Jurkat, Clone E6-1 (cell line): ENCODE measurements around the gene STPG3. TPM values are rescaled to one million over a fixed set of nuclear protein-coding genes. Genes with fewer than 3 reads are reported as not detected.
A peak's percentile ranks its signal among the peaks of the same experiment; 100 is the strongest.

Experiments used
- DNase-seq: peaks from one replicate; pipeline ENCODE4 v3.0.0-alpha.2; 2011; ENCODE audit warnings: low read depth, low spot score
- H3K4me3 ChIP-seq: 2 replicates; pipeline ENCODE4 v1.5.1; 2011; ENCODE audit warnings: mild to moderate bottlenecking, low read length, control low read depth, moderate library complexity
- polyA plus RNA-seq: library from polyadenylated mRNA; unstranded; fragments of >200 nt; gene quantifications from one replicate; pipeline ENCODE4 v1.2.1, GENCODE V29; 2012; ENCODE audit warnings: missing spikeins; ENCODE audit not compliant: insufficient read length, insufficient read depth

The STPG3 gene
- polyA plus RNA-seq = 3.5 TPM

DNA sequence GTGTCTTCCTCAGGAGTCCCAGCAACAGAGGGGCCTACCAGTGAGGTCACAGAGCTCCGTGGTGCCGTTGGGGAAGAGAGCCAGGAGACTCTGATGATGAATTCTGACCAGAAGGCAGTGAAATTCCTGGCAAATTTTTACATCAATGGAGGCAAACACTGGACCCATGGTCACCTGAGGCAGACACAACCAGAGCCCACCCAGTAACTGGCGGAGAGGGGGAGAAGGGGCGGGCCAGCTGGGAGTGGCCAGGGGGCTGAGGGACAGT is at the start of gene STPG3:
Gene STPG3 (plus strand): TSS at position 93 of the 268 bp plus-strand sequence. CDS start 1 bp downstream, at position 94.
- DNase-seq = no peak
- H3K4me3 ChIP-seq = no peak within 1 kb of the TSS

DNA sequence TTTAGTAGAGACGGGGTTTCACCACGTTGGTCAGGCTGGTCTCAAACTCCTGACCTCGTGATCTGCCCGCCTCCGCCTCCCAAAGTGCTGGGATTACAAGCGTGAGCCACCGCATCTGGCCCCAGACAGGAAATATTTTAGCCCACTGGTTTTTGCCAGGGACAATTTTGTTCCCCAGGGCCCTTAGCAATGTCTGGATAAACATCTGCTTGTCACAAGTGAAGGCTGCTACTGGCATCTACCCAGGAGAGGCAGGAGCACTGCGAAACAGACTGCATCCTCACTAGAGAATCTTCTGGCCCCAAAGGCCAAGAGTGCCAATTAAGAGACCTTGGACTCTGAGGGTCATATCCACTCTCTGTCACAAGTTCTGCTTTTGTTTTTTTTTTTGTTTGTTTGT is 48.1 kb upstream of the STPG3 start:
- no peak overlapping the region for H3K4me3 ChIP-seq

DNA sequence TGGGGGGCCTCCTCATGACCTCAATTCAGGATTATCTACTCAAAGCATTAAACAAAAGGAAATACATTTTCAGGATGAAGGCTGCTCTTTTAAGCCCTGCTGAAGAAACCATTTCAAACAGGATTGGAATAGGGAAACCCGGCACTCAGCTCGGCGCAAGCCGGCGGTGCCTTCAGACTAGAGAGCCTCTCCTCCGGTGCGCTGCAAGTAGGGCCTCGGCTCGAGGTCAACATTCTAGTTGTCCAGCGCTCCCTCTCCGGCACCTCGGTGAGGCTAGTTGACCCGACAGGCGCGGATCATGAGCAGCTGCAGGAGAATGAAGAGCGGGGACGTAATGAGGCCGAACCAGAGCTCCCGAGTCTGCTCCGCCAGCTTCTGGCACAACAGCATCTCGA is 46.4 kb upstream of the STPG3 start:
- no peak for DNase-seq

More for the DNA sequence above, 48.1 kb upstream of the STPG3 start:
- no peak for DNase-seq

DNA sequence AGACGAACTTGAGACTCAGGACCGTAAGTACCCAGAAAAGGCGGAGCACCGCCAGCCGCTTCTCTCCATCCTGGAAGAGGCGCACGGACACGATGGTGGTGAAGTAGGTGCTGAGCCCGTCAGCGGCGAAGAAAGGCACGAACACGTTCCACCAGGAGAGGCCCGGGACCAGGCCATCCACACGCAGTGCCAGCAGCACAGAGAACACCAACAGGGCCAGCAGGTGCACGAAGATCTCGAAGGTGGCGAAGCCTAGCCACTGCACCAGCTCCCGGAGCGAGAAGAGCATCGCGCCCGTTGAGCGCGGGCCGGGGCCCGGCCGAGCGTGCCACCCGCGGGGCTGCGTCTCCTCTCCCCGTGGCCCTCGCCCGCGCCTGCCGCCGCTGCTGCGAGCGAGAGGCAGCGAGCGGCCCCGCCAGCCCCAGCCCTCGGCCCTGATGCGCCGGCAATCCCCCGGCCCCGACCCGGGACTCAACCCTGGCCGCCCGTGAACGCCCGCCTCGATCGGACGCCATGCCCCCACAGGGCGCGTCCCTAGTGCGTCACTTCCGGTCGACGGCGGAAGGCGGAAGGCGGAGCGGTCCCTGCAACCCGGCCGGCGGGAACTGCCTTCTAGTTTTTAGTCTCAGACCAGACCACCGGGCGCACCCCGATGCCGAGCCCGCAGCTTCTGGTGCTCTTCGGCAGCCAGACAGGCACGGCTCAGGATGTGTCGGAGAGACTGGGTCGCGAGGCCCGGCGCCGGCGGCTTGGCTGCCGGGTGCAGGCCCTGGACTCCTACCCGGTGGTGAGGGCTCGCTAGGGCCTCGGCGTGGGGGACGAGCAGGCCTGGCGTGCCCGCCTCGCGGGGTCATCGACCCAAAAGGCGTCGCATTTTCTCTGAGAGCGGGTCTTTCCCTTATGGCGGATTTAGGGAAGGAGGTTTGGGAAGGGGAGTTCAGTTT is 45.7 kb upstream of the STPG3 start, which contains the start of the genes NDOR1 and TMEM203:
Gene NDOR1 (plus strand): TSS at position 575 of the 944 bp plus-strand sequence. CDS start 78 bp downstream, at position 653.
Gene TMEM203 (minus strand): TSS at position 523 of the 944 bp plus-strand sequence. CDS start 234 bp downstream, at position 289.
- peak; percentile 70 for DNase-seq

More for the DNA sequence above, 46.4 kb upstream of the STPG3 start:
- peak overlapping the region; percentile 69 for H3K4me3 ChIP-seq

DNA sequence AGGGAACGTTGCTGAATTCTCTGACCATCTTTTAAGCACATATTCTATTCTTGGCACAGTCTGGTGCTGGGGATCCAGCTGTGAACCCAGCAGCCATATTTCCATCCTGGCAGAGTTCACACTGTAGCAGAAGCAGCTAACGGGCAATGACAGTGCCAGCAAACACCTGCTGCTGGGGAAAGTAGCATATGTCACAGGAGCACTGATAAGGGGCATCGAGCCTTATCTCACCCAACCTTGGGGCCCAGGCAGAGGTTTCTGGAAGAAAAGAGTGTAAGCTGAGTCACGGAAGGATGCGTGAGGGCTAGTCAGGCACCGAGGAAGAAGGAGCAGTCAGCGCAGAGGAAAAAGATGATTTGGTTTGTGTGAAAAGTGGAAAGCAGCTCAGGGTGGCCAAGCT is 44.5 kb upstream of the STPG3 start:
- no peak for DNase-seq
- H3K4me3 ChIP-seq = peak overlapping the region; percentile 69

More for the DNA sequence above, 45.7 kb upstream of the STPG3 start, which contains the start of the genes NDOR1 and TMEM203:
- peak within 1 kb of the TSS; percentile 69 for H3K4me3 ChIP-seq

DNA sequence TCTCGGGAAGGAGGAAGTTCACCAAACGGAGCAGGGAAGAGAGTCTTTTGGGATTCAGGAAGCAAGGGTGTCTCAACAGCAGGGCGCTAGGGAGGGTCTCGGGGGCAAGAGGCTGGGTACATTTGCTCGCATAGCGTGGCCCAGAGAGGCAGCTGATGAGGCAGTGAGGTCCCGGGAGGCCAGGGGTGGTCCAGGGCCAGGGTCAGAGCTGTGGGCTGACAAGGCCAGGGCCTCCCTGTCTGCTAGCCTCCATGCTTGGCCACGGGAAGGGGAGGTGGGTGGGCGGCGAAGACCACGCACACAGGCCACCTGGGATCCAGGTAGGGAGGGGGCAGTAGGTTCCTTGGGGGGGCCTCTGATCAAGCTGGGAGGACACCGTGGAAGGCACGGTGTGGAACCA is 39.6 kb upstream of the STPG3 start:
- H3K4me3 ChIP-seq = no peak overlapping the region
- DNase-seq = no peak

DNA sequence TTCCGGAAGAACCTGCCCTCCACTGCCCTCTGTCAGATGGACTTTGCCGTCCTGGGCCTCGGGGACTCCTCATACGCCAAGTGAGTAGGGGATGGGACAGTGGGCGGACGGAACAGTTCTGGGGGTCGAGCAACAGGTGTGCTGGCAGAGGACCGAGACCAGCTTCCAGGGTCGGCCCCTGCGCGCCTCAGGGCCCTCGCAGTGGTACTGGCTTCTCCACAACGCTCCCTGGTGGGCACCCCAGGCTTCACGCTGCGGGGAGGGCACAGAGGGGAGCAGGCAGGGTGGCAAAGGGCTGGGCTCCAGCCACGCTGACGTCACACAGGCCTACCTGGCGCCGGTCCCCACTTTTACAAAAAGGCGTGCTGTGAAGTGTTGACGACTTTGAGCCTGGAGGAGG is 38.6 kb upstream of the STPG3 start:
- no peak overlapping the region for H3K4me3 ChIP-seq
- no peak for DNase-seq

DNA sequence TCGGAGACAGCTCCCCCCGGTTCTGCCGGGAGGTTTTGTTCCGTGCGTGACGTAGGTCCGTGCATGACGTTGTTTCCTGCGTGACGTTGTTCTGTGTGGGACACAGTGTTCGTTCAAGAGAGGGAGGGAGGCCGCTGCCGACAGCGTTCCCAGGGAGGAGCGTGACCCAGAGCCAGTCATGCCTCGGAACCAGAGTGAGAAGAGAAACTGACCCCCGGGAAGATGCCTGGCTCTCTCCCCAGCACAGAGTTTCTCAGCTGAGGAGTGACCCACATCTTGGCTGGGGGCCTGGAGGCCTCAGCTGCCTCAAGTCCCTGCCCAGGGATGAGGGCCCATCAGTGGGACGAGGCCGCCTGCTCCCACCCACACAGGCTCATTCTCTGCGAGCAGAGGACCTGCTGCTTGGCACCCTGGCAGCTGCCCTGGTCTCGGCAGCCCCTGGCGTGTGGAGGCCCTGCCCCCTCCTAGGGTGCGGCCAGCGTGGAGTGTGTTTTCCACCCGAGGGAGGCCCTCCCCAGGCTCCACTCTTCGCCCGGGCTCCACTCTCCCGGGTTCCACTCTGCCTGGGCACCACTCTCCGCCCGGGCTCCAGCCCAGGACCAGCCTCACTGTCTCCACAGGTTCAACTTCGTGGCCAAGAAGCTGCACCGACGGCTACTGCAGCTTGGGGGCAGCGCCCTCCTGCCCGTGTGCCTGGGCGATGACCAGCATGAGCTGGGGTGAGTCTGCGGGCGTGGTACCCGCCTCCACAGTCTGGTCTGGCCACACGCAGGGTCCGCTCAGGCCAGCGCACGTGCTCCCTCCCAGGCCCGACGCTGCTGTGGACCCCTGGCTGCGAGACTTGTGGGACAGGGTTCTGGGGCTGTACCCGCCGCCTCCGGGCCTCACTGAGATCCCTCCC is 37.7 kb upstream of the STPG3 start:
- DNase-seq = no peak
- H3K4me3 ChIP-seq = no peak overlapping the region

DNA sequence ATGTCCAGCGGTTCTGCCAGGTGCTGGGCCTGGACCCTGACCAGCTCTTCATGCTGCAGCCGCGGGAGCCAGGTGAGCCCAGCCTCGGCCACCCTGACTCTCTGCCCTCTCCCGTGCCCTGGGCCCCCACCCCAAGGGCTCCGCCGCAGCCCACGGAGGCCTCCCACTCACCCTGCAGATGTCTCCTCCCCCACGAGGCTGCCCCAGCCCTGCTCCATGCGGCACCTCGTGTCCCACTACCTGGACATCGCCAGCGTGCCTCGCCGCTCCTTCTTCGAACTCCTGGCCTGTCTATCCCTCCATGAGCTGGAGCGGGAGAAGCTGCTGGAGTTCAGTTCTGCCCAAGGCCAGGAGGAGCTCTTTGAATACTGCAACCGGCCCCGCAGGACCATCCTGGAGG is 36.5 kb upstream of the STPG3 start:
- DNase-seq = no peak
- no peak overlapping the region for H3K4me3 ChIP-seq

DNA sequence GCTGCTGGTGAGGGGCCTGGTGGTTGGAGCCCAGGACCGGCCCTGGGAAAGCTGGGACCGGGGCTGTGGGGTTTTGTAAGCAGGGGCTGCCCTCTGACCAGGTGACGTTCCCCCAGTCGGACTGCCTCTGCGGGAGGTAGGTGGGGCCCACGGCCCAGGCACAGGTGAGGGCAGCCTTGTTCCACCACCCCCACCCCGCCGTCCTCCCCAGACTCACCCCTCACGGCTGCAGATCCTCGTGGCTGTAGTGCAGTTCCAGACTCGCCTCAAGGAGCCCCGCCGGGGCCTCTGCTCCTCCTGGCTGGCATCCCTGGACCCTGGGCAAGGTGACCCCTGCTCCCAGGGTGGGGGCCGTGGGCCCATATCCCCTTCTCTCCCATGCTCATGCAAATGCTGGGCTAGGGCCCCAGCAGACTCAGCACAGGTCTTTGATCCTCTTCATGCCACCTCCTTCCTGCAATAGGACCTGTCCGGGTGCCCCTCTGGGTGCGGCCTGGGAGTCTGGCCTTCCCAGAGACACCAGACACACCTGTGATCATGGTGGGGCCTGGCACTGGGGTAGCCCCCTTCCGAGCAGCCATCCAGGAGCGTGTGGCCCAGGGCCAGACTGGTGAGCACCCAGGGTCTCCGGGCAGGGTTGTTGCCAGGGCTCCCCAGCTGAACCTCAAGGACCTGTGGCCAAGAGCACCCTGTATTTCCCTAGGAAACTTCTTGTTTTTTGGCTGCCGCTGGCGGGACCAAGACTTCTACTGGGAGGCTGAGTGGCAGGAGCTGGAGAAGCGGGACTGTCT is 35.7 kb upstream of the STPG3 start:
- no peak overlapping the region for H3K4me3 ChIP-seq
- DNase-seq = no peak

DNA sequence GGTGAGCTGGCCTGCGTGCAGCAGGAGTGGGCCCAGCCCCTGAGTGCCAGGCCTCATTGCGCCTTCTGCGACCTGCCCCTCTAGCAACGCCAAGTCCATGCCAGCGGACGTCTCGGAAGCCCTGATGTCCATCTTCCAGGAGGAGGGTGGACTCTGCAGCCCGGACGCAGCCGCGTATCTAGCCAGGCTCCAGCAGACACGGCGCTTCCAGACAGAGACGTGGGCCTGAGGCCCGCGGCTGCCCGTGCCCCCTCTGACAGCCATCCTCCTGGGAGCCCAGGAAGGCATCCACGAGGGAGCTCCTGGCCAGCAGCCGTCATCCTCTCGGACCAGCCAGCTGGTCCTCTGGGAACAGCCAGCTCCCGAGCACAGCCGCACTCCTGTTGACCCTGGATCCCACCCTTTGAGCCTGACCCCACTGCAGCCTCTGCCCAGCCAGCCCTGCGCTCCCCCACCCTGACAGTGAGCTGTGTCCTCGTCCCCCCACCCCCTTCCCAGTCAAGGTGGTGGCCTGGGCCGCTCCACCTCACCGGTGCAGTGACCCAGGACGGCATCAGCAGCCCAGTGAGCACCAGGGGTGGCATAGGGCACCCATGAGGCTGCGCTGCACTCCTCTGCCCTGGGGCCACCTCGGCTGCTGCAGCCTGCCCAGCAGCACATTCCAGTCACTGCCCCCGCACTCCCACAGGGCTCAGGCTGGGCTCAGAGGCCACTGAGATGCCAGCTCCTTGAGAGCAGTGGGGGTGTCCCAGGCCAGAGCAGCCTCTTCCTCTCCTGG is 34.7 kb upstream of the STPG3 start:
- no peak overlapping the region for H3K4me3 ChIP-seq
- DNase-seq = no peak

DNA sequence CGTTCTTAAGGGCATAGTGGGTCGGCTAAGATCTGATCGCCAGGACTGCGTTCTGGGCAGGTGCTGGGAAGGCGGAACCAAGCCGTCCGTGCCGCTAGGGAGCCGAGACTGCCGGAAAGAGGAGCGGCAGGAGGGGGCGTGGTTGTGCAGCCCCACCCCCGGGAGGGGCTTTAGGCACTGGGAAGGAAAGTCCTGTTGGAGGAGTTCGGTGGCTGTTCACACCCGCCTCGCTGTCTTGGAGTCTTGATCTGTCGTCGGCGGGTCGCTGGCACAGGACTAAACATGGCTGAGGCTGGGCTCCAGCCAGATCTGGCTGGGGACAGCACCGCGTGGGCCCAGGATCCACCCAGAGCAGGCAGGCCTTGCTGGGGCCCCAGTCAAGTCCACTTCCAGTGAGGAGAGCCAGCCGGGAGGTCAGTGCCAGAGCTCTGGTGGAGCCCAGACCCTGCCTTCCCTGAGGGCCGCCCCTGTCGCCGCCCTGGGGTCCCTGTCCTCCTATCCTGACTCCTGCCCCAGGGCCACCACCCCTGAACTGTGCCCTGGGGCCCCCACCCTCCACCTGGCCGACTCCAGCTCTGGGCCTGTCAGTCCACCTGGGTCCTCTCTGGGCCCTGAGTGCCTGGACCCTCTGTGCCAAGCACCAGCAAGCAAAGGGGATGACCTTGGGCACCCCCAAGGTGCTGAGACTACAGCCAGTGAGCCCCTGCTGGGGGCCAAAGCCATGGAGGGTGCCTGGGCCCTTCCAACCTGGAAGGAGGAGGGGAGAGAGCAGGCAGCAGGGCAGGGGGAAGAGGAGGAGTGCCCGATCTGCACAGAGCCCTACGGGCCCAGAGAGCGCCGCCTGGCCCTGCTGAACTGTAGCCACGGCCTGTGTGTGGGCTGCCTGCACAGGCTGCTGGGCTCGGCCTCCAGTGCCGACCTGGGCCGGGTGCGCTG is 33.5 kb upstream of the STPG3 start:
- no peak overlapping the region for H3K4me3 ChIP-seq
- DNase-seq = no peak

DNA sequence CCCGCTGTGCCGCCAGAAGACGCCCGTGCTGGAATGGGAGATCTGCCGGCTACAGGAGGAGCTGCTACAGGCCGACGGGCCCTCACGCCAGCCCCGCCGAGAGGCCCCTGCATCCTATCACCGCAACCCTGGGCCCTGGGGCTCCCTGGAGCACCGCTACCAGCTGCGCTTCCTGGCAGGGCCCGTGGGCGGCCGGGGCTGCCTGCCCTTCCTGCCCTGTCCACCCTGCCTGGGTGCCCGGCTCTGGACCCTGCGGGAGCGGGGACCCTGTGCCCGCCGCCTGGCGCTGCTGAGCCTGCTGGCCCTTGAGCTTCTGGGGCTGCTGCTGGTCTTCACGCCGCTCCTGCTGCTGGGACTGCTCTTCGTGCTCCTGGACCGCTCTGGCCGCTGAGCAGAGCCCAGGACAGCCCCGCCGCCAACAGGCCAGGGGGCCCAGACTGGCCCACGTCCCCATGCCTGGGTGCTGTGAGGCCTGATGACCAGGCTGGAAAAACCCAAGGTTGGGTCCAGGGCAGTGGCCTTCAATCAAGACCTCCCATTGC is 32.8 kb upstream of the STPG3 start:
- DNase-seq = no peak
- H3K4me3 ChIP-seq = no peak overlapping the region

DNA sequence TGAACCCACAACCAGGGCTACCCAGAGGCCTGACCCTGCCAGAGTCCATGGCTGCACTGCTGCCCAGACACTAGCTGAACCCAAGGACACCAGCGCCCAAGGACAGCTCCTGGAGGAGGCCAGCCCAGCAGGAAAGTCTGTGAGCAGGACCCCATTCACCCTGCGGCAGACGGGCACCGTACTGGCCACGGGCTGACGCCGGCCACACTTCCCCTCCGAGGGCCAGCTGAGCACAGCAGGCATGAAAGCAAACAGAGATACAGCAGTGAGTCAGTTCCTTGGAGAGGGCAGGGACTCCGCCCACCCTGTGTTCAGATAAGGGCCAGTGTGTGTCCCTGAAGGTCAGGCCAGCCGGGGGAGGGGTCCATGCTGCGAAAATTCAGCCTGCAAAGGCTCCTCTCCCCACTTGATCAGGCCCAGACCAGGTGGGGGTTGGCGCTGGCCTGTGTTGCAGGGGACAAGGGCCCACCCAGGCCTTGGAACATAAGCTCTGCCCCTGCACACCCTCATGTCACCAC is 32.3 kb upstream of the STPG3 start:
- DNase-seq = no peak
- no peak overlapping the region for H3K4me3 ChIP-seq

DNA sequence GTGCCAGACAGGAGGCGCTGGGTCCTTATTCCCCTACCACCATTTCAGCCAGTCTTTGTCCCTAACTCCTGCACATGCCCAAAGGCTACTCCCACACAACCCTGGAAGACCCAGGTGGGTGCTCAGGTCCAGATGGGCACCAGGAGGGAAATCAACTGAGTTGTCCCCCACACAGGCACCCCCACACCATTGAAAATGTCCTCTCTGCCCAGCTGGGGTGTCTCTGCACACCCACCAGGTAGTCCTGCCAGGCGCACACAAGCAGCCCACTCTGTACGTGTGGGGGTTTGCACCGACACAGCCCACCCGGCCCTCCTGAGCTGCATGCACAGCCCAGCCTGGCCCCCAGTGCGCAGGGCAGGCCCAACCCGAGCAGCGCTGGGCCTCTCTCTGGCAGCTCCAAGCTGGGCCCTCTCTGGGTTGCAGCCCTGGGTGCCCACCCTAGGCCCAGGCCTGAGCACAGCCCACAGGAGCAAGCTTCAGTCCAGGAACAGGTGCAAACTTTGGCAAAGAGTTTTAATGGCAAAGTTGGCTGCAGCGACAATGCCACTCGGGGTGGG is 31.2 kb upstream of the STPG3 start:
- DNase-seq = no peak

DNA sequence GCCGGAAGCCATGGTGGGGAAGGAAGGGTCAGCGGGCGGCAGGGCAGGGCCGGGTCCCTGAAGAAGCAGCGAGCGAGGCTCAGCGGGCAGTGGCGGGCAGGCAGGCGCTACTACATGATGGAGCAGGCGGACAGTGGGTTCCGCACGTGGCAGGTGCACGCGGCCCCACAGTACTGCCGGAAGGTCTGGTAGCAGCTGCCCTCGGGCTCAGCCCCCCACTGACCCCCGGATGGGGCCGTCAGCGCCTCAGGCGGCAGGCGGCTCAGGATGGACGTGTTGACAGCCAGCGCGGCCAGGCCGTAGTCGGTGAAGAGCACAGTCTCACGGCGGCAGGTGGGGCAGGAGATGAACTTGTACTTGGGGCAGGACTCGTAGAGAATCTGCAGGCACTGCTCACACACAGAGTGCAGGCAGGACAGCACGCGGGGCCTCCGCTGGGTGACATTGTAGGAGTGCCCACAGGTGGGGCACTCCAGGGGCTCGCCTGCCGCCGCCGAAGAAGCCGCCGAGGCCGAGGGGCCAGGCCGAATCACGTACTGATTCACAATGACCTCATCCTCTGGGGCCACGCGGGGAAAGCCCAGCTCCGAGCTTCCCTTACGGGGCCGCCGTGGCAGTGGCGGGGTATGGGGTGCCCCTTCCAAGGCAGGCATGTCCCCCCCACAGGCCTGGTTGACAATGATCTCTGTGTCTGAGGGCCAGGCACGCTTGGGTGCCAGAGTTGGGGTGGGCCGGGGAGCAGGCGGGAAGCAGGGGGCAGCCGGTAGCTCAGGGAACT is 30.6 kb upstream of the STPG3 start:
- no peak overlapping the region for H3K4me3 ChIP-seq
- no peak for DNase-seq

More for the DNA sequence above, 31.2 kb upstream of the STPG3 start:
- no peak overlapping the region for H3K4me3 ChIP-seq
